Measurements from ENCODE around the gene DCUN1D2.

Gene DCUN1D2

DNA sequence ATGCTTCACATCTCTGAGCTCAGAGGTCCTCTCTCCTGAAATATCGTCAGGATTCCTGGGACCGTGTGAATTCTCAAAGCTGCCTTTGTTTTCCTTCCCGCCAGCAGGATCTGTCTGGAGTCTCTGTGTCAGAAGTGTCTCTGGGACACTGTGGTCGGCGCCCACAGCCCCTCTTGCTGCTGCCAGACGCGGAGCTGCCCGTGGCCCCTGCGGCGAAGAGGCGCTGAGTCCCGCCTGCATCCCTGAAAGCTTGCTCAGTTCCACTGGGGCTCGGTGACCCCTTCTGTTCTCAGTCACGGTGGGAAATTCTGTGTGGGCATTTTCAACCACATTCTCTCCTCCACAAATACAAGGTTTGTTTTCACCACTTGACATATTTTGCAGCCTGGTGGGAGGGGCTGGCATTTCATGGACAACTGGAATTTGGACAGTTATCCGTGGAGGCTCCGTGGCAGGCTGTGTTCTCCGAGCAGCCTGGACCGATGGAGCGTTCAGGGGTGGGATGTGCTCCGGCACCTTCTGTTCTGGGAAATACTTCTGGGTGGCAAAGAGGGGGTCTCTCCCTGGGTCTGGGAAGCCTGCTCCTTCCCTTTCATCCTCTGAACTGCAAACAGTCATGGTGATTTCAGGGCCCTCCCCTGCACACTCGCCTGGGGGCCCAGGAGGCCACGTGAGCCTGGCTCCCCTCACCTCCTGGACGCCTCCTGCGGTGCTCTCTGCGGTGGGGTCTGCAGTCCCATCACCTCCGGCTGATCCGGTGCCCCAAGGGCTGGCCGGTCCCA lies 84.0 kb downstream of the DCUN1D2 start:
- no peaks in the 10 kb centered on the region for H3K36me3 ChIP-seq
- H3K27me3 ChIP-seq: peaks cover 0 to 60% (median 0%) of the 10 kb centered on the region in 11 experiments; a peak in 8 of 22 replicates
- peak overlapping the region; percentile 38 to 70 (median 58) for H3K4me3 ChIP-seq
- H3K9me3 ChIP-seq (replicated peaks in 1 of 11): peaks cover 0 to 7% (median 6%) of the 10 kb centered on the region in 11 experiments; a peak in 13 of 22 replicates
- peak overlapping the region in 10 of 11 experiments; percentile 2 to 92 (median 68); a peak in 17 of 22 replicates for H3K9ac ChIP-seq
- peaks cover 0 to 33% (median 0%) of the 10 kb centered on the region in 11 experiments; a peak in 4 of 22 replicates for H4K20me1 ChIP-seq
- peak overlapping the region; percentile 90 to 100 (median 98) for H3K4me2 ChIP-seq
- peak overlapping the region in 7 of 11 experiments; percentile 66 to 99 (median 97); a peak in 13 of 22 replicates for H3K27ac ChIP-seq
- peaks cover 78 to 100% (median 97%) of the 10 kb centered on the region in 10 experiments for H3K4me1 ChIP-seq
- TF ChIP-seq Cebpa-rat (IDR thresholded peaks at IDR 0.05): no peak
